Measurements from ENCODE around the gene TAAR1. TPM values are rescaled to one million over a fixed set of nuclear protein-coding genes. Genes with fewer than 3 reads are reported as not detected.

TAAR1 gene
- polyA plus RNA-seq, 2 of the 4 experiments (the other 2 are of a cell fraction) = not detected

- TF ChIP-seq MYC (IDR thresholded peaks at IDR 0.05; ENCODE audit: borderline replicate concordance, low read length) = no peak
These were observed 16.8 kb upstream of the TAAR1 start (continued) for GRCh38 chr6:132675749-132676148.

- CTCF ChIA-PET = interaction anchor here (0.8 to 1.1 kb wide), 2 partner anchors 125 to 144 kb away, joined by 3 to 4 read pairs; no protein-coding TSS in a partner anchor
- POLR2A ChIA-PET = no interaction called here
- Histone ChIP-seq H3K4me1 (no peaks in the 10 kb centered on the region), H3K27ac (no peak overlapping the region), H3K4me2 (no peak overlapping the region), H3K4me3 (no peak overlapping the region), H3K9me3 (no peaks in the 10 kb centered on the region)
- DNase-seq (ENCODE audit: low read depth in 1 of 2, low spot score in 1 of 2) = no peak
- ATAC-seq = peak; percentile 56 to 58; a peak in 3 of 6 replicates
- TF ChIP-seq HOXB13 (CRISPR knock-in tag; IDR thresholded peaks at IDR 0.05; ENCODE audit: low read depth) = no peak
- no peak for TF ChIP-seq CTCF (IDR thresholded peaks at IDR 0.05)
- TF ChIP-seq SMC3 (IDR thresholded peaks at IDR 0.05) = no peak
- TF ChIP-seq NPAS2 (CRISPR knock-in tag; IDR thresholded peaks at IDR 0.05; ENCODE audit: borderline replicate concordance) = no peak
- TF ChIP-seq FOSB (CRISPR knock-in tag; IDR thresholded peaks at IDR 0.05) = no peak
- no peak for TF ChIP-seq REST (IDR thresholded peaks at IDR 0.05)
- TF ChIP-seq BHLHE40 (IDR thresholded peaks at IDR 0.05; ENCODE audit: low read depth, low read length) = no peak
- TF ChIP-seq PHF8 (IDR thresholded peaks at IDR 0.05; ENCODE audit: borderline replicate concordance, low read depth) = no peak
- TF ChIP-seq CEBPB (IDR thresholded peaks at IDR 0.05) = no peak
- TF ChIP-seq MAX (IDR thresholded peaks at IDR 0.05) = no peak
- WGBS (ENCODE audit: missing lambda C conversion rate) = 69% methylated on average over 3 of the region's 3 CpGs
- FAIRE-seq = no peak
These were observed 16.0 kb upstream of the TAAR1 start for GRCh38 chr6:132675002-132675401.

- no peak for ATAC-seq
- ChIA-PET POLR2A (no interaction called here), CTCF (no interaction called here)
- Histone ChIP-seq H3K9me3 (no peaks in the 10 kb centered on the region), H3K4me1 (no peaks in the 10 kb centered on the region), H3K4me3 (no peak overlapping the region), H3K4me2 (no peak overlapping the region), H3K27ac (no peak overlapping the region)
- WGBS (ENCODE audit: missing lambda C conversion rate) = 76% methylated on average over 10 of the region's 10 CpGs
- FAIRE-seq = no peak
- DNase-seq (ENCODE audit: low read depth in 1 of 2, low spot score in 1 of 2) = no peak
- no peak for TF ChIP-seq TFCP2L1 (CRISPR knock-in tag; IDR thresholded peaks at IDR 0.05)
- no peak for TF ChIP-seq EHF (CRISPR knock-in tag; IDR thresholded peaks at IDR 0.05)
- no peak for TF ChIP-seq BCL3 (IDR thresholded peaks at IDR 0.05)
- TF ChIP-seq RARB (CRISPR knock-in tag; IDR thresholded peaks at IDR 0.05) = no peak
- TF ChIP-seq HOXA7 (CRISPR knock-in tag; IDR thresholded peaks at IDR 0.05) = no peak
- TF ChIP-seq MAZ (IDR thresholded peaks at IDR 0.05; ENCODE audit: borderline replicate concordance, low read depth, low read length) = no peak
- no peak for TF ChIP-seq ESRRA (IDR thresholded peaks at IDR 0.05; ENCODE audit: borderline replicate concordance, low read length)
- TF ChIP-seq POLR2A (IDR thresholded peaks at IDR 0.05; ENCODE audit: low read length) = no peak
- TF ChIP-seq NPAS2 (CRISPR knock-in tag; IDR thresholded peaks at IDR 0.05; ENCODE audit: borderline replicate concordance) = no peak
- no peak for TF ChIP-seq CEBPB (IDR thresholded peaks at IDR 0.05)
- no peak for TF ChIP-seq USF2 (IDR thresholded peaks at IDR 0.05)
- TF ChIP-seq RNF2 (IDR thresholded peaks at IDR 0.05; ENCODE audit: borderline replicate concordance, low read depth) = no peak
- TF ChIP-seq KDM5A (IDR thresholded peaks at IDR 0.05) = no peak
- no peak for TF ChIP-seq ZC3H11A (IDR thresholded peaks at IDR 0.05)
These were observed 14.6 kb upstream of the TAAR1 start for GRCh38 chr6:132673376-132674094.
